HG03521 (cell line): ENCODE data around the gene TNFRSF1A.

ENCODE experiments used
- ATAC-seq: cut with Tn5 transposase; IDR thresholded peaks from one replicate; pipeline ENCODE4 v1.9.1; 2021; ENCODE audit warnings: mild to moderate bottlenecking, moderate library complexity; ENCODE audit not compliant: unreplicated experiment

The TNFRSF1A gene

DNA sequence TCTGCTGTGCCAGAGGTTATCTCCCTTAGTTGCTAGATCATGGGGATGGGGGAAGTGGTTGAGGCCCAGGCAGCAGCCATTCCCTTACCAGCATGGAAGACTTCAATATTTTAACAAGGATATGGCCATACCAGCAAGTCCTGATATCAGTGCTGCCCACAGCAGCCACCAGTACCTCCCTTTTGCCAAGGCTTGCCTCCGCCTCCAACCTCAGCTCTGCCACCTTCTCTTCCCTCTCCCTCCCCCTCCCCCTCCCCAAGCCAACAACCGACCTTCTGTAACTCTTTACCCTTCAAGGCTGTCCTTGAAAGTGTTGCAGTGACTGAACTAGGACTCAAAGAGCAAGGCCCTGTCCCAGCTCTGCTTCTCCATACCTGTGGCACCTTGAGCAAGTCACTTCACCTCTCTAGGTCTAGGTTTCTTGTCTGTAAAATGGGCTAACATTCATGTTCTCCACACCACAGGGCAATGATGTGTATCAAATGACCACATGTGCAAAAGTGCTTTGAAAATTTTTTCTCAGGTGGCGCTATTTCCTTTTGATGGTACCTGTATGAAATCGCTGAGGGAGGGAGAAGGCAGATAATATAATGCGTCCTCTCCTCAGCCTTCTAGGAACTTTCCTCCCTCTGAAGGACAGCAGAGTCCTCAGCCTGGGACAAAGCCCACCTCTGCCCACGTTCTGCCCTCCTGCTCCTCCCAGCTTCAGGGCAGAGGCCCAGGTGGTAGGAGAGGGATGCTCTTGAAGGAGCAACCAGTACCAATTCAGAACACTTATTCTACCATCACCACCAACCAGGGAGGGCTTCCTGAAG lies 16.7 kb downstream of the TNFRSF1A start:
- no peak for ATAC-seq

DNA sequence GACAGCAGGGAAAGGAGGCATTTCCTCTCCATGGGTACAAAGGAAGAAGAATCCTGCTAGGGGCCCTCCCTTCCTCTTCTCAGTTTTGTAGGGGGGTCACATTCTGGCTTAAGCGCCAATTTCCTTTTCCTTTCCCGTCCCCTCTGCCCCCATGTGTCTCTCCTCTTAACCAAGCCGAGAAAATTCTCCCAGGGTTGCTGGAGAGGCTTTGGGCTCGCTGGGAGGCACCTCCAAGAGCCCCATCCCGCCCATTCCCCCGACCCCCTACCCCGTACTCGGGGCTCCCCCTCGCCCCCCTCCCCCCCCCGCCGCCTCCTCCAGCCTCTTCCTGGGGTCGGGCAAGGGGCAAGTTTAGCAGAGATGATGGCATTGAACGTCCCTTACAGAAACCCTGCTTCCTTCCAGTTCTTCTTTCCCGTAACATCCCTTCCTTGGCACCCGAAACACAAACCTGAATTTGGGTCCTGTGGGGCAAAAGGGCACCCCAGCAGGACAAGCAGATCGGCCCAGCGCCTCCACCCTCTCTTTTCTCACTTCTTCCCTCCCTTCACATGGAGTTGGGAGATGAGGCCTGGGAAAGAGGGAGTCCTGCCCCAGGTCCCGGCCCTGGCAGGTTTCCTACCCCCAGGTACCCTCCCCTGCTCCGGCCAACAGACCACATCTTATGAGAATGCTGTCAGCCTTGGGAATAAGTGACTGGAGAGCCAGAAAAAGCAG lies 17.7 kb downstream of the TNFRSF1A start:
- no peak for ATAC-seq

DNA sequence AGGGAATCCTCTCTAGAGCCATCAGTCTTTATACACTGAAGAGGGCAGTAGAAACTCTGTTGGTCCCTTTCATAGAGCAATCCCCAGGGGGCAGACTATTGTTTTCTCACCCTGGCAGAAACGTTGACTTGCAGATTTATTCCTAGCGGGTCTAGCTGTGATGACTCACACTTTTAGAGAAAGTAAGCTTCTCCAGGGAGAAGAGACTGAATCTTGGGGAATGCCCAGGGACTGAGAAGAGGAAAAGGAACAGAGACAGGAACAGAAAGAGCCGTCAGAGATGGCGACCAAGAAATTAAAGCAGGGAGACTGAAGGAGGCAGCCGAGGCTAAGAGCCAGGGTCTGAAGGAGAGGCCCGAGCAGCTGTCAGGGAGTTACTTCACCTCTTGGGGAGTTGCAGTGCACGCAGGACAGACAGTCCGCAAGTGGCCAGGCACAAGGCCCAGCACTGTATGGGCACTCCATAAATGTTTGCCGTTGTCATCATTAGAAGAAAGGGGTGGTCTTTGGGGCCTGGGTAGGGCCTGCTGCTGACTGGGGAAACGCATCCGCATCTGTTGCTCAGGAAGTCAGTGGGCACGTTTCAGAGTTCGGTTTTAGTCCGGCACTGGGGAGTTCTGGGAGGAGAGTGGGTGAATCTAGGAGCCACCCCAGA lies 18.4 kb downstream of the TNFRSF1A start:
- ATAC-seq: no peak

- no peak for ATAC-seq
Observed at GRCh38 chr12:6322969-6323339, 18.9 kb downstream of the TNFRSF1A start.

DNA sequence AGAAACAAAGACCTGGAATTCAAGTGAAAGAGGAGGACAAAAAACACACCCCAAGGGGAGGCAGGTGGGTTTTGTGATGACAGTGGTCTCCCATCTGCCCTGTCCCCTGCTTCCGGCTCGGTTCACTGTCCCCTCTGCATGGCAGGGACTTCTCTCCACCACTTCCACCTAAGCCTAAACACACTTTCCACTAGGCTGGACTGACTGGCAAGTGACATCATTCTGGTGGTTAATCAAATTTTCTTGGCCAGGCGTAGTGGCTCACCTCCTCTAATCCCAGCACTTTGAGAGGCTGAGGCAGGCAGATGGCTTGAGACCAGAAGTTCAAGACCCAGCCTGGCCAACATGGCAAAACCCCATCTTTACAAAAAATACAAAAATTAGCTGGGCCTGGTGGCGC lies 19.5 kb downstream of the TNFRSF1A start:
- ATAC-seq: no peak

- ATAC-seq: no peak
Observed at GRCh38 chr12:6321905-6322304, 20.0 kb downstream of the TNFRSF1A start.

GRCh38 chr12:6319446-6319845 lies 22.4 kb downstream of the TNFRSF1A start:
- ATAC-seq: no peak

DNA sequence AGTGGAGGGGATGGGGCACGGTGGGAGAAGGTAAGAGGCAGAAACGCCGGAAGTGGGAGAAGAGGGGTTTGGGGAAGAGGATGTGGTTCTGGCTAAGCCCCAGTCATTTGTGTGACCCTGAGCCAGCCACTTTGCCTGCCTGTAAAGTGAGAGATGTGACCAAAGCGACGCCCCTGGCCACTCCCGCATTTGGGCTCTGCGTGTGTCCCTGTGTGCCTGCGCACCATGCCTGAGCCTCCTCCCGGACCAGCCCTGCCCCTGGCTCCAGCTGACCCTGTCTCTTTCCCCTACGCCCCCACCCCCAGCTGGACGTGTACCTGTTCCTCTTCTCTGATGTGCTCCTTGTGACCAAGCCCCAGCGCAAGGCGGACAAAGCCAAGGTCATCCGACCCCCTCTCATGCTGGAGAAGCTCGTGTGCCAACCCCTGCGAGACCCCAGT lies 23.4 kb downstream of the TNFRSF1A start:
- ATAC-seq: no peak

- ATAC-seq: no peak
Observed at GRCh38 chr12:6317693-6318439, 24.0 kb downstream of the TNFRSF1A start.

GRCh38 chr12:6316921-6317692 lies 24.8 kb downstream of the TNFRSF1A start:
- no peak for ATAC-seq

DNA sequence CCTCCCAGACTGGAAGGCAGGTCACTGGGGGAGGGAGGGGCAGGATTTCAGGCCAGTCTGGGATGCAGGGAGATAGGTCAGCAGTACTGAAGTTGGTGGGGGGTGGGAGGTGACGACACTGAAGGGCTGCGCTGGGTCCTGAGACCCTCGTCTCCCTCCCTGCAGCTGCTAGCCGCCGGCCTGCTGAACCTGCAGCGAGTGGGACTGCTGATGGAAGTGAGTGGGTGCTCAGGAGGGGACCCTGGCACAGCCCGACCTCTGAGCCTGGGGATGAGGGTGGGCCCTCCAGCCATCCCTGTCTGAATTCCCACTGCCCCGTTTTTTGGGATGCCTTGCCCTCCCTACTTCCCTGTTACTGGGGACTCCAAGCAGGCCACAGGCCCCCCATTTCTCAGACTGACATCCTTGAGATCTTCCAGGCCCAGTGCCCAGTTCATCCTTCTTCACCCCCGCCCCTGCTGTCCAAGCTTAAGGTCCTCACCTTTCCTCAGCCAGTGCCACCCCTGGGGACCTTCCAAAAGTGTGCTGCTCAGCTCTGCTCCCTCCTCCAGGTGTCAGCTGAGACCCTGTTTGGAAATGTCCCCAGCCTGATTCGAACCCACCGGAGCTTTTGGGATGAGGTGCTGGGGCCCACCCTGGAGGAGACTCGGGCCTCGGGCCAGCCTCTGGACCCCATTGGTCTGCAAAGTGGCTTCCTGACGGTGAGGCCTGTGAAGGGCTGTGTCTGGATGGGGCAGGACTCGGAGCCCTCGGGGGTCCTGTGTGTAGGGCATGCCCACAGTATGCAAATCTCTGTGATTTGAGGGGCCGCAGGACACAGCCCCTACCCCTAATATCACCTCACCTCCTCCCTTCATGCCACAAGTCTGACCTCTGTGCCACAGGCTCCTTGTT lies 25.9 kb downstream of the TNFRSF1A start:
- no peak for ATAC-seq

DNA sequence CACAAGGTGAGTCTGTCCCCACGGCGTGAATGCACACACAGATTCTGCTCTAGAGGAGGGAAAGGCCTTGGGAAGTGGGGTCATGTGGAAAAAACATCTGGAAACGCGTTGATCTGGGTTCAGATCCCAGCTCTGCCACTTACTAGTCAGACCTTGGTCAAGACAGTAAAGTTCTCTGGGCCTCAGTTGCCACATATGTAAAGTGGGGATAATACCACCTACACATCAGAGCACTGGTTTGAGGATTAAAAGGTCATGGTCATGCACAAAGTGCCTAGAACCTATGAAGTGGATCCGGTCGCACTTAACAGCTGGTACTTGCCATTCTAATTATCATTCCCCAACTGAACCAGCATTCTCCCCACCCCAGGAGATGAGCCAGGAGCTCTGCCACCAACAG lies 26.7 kb downstream of the TNFRSF1A start:
- no peak for ATAC-seq

- ATAC-seq: no peak
Observed at GRCh38 chr12:6314776-6315175, 27.1 kb downstream of the TNFRSF1A start.

- no peak for ATAC-seq
Observed at GRCh38 chr12:6313326-6313940, 28.4 kb downstream of the TNFRSF1A start.

- ATAC-seq: no peak
Observed at GRCh38 chr12:6312529-6313325, 29.1 kb downstream of the TNFRSF1A start.

DNA sequence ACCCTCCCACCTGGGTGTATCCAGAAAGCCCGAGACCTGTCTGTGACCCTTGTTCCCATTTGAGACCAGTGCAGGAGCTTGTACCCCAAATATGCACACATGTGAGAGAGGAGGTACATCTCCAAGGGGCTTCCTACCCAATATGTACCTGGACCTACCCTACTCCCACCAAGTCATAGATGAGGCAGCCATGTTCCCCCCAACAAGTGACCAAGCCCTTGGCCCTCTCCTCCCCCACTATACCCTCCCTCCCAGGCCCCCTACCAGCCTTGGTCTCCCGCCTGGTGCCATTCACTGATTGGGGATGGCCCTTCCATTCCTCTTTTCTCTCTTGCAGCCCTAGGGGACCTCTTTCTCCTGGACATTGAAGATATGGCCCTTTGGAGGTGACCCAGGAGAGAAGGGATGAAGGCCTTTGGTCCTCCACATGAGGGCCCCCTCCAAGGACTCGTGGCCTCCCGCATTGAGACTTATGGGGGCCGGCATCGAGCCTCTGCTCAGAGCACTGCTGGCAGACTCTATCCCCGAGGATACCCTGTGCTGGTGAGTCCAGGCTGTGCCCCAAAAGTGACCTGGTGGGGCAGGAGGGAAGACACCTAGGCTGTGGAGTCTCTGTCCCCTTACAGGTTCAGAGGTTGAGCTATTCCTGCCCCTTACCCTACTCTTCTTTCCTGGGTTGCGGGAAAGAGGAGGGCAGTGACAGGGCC lies 29.9 kb downstream of the TNFRSF1A start:
- ATAC-seq: no peak

- ATAC-seq: no peak
Observed at GRCh38 chr12:6310771-6311610, 30.9 kb downstream of the TNFRSF1A start.
